Pancreas (tissue), 10 donors: ENCODE measurements around the gene TXNDC11. TPM values are rescaled to one million over a fixed set of nuclear protein-coding genes. Genes with fewer than 3 reads are reported as not detected.

Source experiments
- ATAC-seq, 4 donors: fragments of 200-7000 bp; cut with Tn5 transposase; one replicate each; pipeline versions ENCODE4 v1.8.0 to v1.9.1; 2020; ENCODE audit warnings: mild to moderate bottlenecking in 4 of 4, moderate library complexity in 4 of 4
- DNase-seq, 6 donors: peaks; one replicate each; pipeline ENCODE4 v3.0.0-alpha.2; 2020
- FAIRE-seq: peaks from 2 replicates; lab custom pipeline; 2012; peaks lifted over from hg19 to GRCh38; lab: Jason Lieb, UNC
- H3K27ac ChIP-seq, 4 donors: fragments of 200-600 bp; sonication (generic); 1 replicate in 3 of 4; 2 replicates in 1 of 4; pipeline versions ENCODE4 v1.5.0 to v1.8.0; 2020
- H3K27me3 ChIP-seq, 4 donors: fragments of 200-600 bp; one replicate each; pipeline ENCODE4 v1.8.0; 2021
- H3K36me3 ChIP-seq, 3 donors: fragments of 200-600 bp; sonication (generic) in 1 of 3; one replicate each; pipeline versions ENCODE4 v1.5.0 to v1.8.0; 2020 to 2021
- H3K4me1 ChIP-seq, 3 donors: fragments of 200-600 bp; one replicate each; pipeline ENCODE4 v1.8.0; 2021
- H3K4me3 ChIP-seq, 4 donors: fragments of 200-600 bp; sonication (generic) in 2 of 4; one replicate each; pipeline versions ENCODE4 v1.5.0 to v1.8.0; 2020 to 2021
- H3K9me3 ChIP-seq, 4 donors: fragments of 200-600 bp; one replicate each; pipeline ENCODE4 v1.8.0; 2021
- WGBS, 2 donors: extraction: QIAGEN DNeasy Blood & Tissue Kit; methylation state at CpG; one replicate each; pipeline ENCODE4 v1.1.7; 2013; 5-methylcytosine and 5-hydroxymethylcytosine counted together
- intact Hi-C, 3 donors: fragments of 100-400 bp; cut with DNase I; formaldehyde crosslinking; loops; one replicate each; pipeline versions ENCODE4 v1.11.1 to v1.14.2; 2022
- polyA plus RNA-seq, 2 donors: library from polyadenylated mRNA; stranded (reverse); fragments of 200-250 nt; gene quantifications; one replicate each; pipeline ENCODE4 v1.2.3, GENCODE V29; 2013
- total RNA-seq, 6 donors: library from RNA; stranded (reverse); fragmentation: NEBNext Ultra II Directional in 4 of 6; extraction: Animal tissue kit (Norgen Biotek cat#: 25700) in 4 of 6; gene quantifications; one replicate each; pipeline versions ENCODE4 v1.2.1 to v1.2.4, GENCODE V29; 2021 to 2023
- TF ChIP-seq, protein P1 (sequence below), 4 donors: fragments of 200-600 bp; sonication (generic) in 3 of 4; IDR thresholded peaks; one replicate each; pipeline versions ENCODE4 v1.5.0 to v1.8.0; 2021; ENCODE audit warnings: antibody characterized with exemption in 4 of 4
- donor health status: healthy with polysubstance abuse.
- donor health status: DM: no; HTN: no; CAD: no; lungs with moderate emphysema.
- donor health status: DM: no; HTN: no; CAD: no.
- donor health status: control.
- donor health status: control.
- donor health status: Bipolar disorder and iron deficiency.
- donor health status: DM: yes; HTN: yes; CAD: no.
- donor health status: DM: no; HTN: no; CAD: no.
- donor health status: DM: no; HTN: no; CAD: no.
- donor health status: DM: yes; HTN: yes; CAD: no.

The TXNDC11 gene
- total and polyA plus RNA-seq, 8 donors = 28.1 to 80.8 (median 37.1) TPM

DNA sequence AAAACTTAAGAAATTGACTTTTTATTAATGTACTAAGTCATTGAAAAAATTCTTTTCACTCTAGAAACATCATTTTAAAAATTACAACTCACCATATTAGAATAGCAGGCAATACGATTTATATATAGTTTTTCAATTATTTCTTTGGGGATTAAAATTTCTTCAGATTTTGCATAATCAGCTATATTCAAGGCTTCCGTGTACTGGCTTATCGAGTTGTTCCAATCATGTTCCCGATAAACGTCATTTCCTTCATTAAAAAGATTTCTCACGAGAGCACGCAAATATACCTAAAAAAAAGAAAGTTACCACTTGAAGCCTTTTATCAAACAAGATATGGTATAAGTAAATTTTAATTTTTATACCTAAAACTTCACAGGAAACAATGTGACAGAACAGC is 36.4 kb upstream of the TXNDC11 start:
- FAIRE-seq = no peak
- whole genome bisulfite sequencing, 2 donors = 96 to 97% methylated on average over 7 of the region's 7 CpGs
- Histone ChIP-seq H3K4me1 (peaks cover under 1 to 17% (median 15%) of the 10 kb centered on the region in 3 donors), H3K36me3 (peaks cover 0 to 35% (median 7%) of the 10 kb centered on the region in 3 donors), H3K9me3 (no peaks in the 10 kb centered on the region), H3K27ac (no peak overlapping the region), H3K4me3 (no peak overlapping the region), H3K27me3 (no peaks in the 10 kb centered on the region)
- ATAC-seq = no peak
- intact Hi-C loops = no loop called here
- TF ChIP-seq, protein P1, sequence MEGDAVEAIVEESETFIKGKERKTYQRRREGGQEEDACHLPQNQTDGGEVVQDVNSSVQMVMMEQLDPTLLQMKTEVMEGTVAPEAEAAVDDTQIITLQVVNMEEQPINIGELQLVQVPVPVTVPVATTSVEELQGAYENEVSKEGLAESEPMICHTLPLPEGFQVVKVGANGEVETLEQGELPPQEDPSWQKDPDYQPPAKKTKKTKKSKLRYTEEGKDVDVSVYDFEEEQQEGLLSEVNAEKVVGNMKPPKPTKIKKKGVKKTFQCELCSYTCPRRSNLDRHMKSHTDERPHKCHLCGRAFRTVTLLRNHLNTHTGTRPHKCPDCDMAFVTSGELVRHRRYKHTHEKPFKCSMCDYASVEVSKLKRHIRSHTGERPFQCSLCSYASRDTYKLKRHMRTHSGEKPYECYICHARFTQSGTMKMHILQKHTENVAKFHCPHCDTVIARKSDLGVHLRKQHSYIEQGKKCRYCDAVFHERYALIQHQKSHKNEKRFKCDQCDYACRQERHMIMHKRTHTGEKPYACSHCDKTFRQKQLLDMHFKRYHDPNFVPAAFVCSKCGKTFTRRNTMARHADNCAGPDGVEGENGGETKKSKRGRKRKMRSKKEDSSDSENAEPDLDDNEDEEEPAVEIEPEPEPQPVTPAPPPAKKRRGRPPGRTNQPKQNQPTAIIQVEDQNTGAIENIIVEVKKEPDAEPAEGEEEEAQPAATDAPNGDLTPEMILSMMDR (IDR thresholded peaks at IDR 0.05) = no peak
- DNase-seq = no peak

DNA sequence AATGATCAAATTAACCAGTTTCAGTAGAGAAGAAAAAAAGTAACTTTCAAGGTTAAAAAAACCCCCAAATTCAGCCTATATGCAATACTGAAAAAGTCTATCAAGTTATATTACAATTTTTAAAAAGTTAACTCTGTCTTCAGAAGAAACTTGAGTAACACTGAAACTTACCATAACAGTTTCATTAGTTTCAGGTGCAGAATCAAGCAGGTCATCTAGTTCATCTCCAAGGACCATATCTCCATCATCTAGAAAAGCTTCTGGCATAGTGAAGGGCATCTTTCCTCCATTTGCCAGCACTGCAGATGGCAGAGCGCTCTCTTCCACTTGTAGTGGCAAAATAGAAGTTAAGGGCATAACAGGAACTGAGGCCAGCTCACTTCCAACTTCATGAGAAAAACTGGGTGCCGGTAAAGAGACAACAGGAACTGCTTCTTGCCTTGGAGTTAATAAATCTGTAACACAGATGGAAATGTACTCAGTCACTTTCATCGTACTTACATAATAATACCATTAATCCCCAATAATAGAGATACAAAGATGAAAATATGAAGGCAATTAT is 31.5 kb upstream of the TXNDC11 start:
- no peak overlapping the region for H3K27ac ChIP-seq
- no peak for ATAC-seq
- no peak overlapping the region for H3K4me3 ChIP-seq
- H3K4me1 ChIP-seq = no peaks in the 10 kb centered on the region
- no peak for DNase-seq
- TF ChIP-seq, protein P1 (IDR thresholded peaks at IDR 0.05) = no peak
- no peaks in the 10 kb centered on the region for H3K27me3 ChIP-seq
- no peaks in the 10 kb centered on the region for H3K9me3 ChIP-seq
- WGBS, 2 donors = 95% methylated on average over 3 of the region's 3 CpGs
- intact Hi-C loops = no loop called here
- FAIRE-seq = no peak
- H3K36me3 ChIP-seq = peaks cover 0 to 75% (median 9%) of the 10 kb centered on the region in 3 donors

DNA sequence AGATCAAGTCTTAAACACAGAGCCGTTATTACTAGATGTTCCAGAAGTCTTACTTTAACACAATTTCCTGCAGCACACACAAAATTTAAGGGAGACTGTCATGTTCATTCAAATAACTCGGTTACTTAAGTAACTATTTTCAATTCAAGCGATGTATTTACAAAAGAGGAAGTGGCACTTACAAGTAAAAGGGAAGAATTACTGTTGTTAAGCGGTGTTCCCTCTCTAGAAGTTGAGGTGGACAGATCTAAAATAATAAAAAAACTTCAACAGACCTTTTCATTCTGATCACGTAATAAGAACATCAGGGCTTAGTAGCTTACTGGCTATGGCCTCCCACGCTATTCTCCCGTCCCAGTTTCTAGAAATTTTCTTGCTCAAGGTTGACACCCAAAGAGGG is 26.2 kb upstream of the TXNDC11 start:
- Histone ChIP-seq H3K9me3 (no peaks in the 10 kb centered on the region), H3K27ac (no peak overlapping the region), H3K4me1 (no peaks in the 10 kb centered on the region), H3K36me3 (peaks cover 4 to 81% (median 6%) of the 10 kb centered on the region in 3 donors), H3K4me3 (no peak overlapping the region), H3K27me3 (no peaks in the 10 kb centered on the region)
- ATAC-seq = no peak
- intact Hi-C loops = no loop called here
- WGBS, 2 donors = 85 to 88% methylated on average over 7 of the region's 7 CpGs
- FAIRE-seq = no peak
- DNase-seq = no peak
- TF ChIP-seq, protein P1 (IDR thresholded peaks at IDR 0.05) = no peak

DNA sequence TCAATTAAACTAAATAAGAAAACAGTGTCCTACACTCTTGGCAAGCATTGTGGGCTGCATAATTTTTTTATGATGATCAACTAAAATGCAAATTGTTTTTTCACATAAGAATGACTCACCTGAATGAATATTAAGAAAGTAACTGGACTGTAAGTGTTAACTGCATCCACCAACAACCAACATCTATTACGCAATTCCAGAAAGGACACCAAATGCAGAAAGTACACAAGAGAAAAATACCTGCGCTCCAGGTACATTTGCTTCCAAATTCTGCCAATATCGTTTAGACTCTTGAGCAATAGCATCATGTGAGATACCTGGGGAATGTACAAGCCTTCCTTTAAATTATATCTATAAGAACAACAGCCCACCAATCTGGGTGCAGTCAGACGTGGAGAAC is 19.8 kb upstream of the TXNDC11 start:
- 46 to 51% methylated on average over 4 of the region's 4 CpGs for WGBS, 2 donors
- Histone ChIP-seq H3K4me1 (peaks cover 16 to 22% (median 18%) of the 10 kb centered on the region in 3 donors), H3K27me3 (no peaks in the 10 kb centered on the region), H3K4me3 (no peak overlapping the region), H3K9me3 (no peaks in the 10 kb centered on the region), H3K36me3 (peaks cover 4 to 54% (median 20%) of the 10 kb centered on the region in 3 donors), H3K27ac (no peak overlapping the region)
- FAIRE-seq (no peak), ATAC-seq (no peak), DNase-seq (no peak)
- TF ChIP-seq, protein P1 (IDR thresholded peaks at IDR 0.05) = no peak
- intact Hi-C loops = no loop called here

DNA sequence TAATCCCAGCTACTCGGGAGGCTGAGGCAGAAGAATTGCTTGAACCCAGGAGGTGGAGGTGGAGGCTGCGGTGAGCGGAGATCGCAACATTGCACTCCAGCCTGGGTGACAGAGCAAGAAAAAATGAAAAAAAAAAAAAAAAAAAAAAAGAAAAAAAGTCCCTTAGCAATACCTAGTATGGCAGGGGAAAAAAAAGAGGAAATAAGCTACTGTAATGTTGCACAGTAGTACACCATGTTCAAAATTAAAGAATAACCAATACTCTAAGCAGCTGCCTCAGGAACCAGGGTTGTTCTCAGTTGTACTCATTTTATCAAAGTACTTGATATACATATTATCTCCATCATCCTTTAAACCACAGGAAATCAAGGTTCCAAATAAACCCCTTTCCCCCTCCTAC is 17.3 kb upstream of the TXNDC11 start:
- H3K27me3 ChIP-seq = no peaks in the 10 kb centered on the region
- DNase-seq = no peak
- peaks cover 0 to 42% (median 23%) of the 10 kb centered on the region in 3 donors for H3K36me3 ChIP-seq
- 86% methylated on average over 4 of the region's 4 CpGs for WGBS, 2 donors
- no peaks in the 10 kb centered on the region for H3K9me3 ChIP-seq
- H3K4me1 ChIP-seq = peaks cover 18 to 37% (median 21%) of the 10 kb centered on the region in 3 donors
- TF ChIP-seq, protein P1 (IDR thresholded peaks at IDR 0.05) = no peak
- peak overlapping the region in 2 of 4 donors; percentile 69 to 71 for H3K27ac ChIP-seq
- no peak overlapping the region for H3K4me3 ChIP-seq
- no peak for FAIRE-seq
- intact Hi-C loops = no loop called here
- no peak for ATAC-seq
